ENCODE data around the gene PARVA. TPM values are rescaled to one million over a fixed set of nuclear protein-coding genes. Genes with fewer than 3 reads are reported as not detected.

Gene PARVA
- total and polyA plus RNA-seq, 2 of the 8 experiments (the other 6 are each of a cell fraction or from before 2014, with no cell fraction given), result 3.1 to 13.5 TPM

DNA sequence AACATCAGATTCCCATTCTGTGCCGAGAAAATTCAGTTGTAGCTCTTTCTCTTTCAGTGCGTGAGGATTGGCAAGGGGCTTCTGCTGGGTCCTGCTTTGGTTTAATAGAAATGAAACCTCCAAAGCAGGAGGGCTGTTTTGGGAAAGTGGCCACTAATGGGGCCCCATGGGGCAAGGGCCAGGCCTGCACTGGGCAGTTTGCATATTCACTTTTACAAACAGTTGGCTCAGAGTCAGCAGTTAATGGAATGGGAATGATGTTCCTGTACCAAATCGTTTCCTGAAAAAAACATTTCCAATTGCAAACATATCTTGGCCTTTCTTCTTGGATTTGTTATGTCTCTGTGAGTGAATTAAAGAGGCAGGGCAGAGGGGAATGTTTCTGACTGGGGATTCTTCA lies 92.1 kb downstream of the PARVA start (continued):
- TF ChIP-seq TAF7 (optimal IDR thresholded peaks at IDR 0.05; ENCODE audit: borderline replicate concordance, low read depth, low read length), result no peak
- TF ChIP-seq RNF2 (IDR thresholded peaks at IDR 0.05; ENCODE audit: borderline replicate concordance, low read depth, low read length, missing control alignments, poor library complexity, severe bottlenecking), result no peak
- TF ChIP-seq RBBP5 (IDR thresholded peaks at IDR 0.05; ENCODE audit: borderline replicate concordance, low read depth, low read length), result no peak

Measured in H1 (cell line).